Coronary artery (tissue), 2 donors: ENCODE measurements around the gene TIGD1.

ENCODE experiments used
- DNase-seq: peaks from one replicate; pipeline ENCODE4 v3.0.0-alpha.2; 2017; ENCODE audit warnings: low spot score
- H3K27ac ChIP-seq, 2 donors: fragments of 200-600 bp; sonication (generic); one replicate each; pipeline ENCODE4 v1.5.1; 2016 to 2019
- H3K4me3 ChIP-seq: fragments of 200-600 bp; sonication (generic); 2 replicates; pipeline ENCODE4 v1.5.1; 2016; ENCODE audit warnings: mild to moderate bottlenecking, moderate library complexity
- TF ChIP-seq, protein P1 (sequence below): fragments of 200-600 bp; sonication (generic); IDR thresholded peaks from one replicate; pipeline ENCODE4 v1.5.1; 2019; ENCODE audit warnings: antibody characterized with exemption

The TIGD1 gene

DNA sequence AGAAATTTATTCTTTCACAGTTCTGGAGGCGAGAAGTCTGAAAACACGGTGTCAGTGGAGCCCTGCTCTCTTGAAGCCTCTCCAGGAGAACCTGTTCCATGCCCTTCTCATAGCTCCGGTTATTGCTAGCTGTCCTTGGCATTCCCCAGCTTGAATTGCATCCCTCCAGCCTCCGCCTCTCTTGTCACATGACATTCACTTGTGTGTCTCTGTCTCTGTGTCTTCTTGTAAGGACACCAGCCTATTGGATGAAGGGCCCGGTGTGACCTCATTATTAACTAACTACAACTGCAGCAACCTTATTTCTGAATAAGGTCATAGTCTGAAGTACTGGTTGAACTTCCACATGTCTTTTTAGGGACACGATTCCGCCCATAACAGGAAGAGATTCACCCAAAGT, 34.7 kb downstream of the TIGD1 start:
- no peak overlapping the region for H3K27ac ChIP-seq
- H3K4me3 ChIP-seq = no peak overlapping the region
- DNase-seq = no peak
- TF ChIP-seq, protein P1, sequence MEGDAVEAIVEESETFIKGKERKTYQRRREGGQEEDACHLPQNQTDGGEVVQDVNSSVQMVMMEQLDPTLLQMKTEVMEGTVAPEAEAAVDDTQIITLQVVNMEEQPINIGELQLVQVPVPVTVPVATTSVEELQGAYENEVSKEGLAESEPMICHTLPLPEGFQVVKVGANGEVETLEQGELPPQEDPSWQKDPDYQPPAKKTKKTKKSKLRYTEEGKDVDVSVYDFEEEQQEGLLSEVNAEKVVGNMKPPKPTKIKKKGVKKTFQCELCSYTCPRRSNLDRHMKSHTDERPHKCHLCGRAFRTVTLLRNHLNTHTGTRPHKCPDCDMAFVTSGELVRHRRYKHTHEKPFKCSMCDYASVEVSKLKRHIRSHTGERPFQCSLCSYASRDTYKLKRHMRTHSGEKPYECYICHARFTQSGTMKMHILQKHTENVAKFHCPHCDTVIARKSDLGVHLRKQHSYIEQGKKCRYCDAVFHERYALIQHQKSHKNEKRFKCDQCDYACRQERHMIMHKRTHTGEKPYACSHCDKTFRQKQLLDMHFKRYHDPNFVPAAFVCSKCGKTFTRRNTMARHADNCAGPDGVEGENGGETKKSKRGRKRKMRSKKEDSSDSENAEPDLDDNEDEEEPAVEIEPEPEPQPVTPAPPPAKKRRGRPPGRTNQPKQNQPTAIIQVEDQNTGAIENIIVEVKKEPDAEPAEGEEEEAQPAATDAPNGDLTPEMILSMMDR = no peak

DNA sequence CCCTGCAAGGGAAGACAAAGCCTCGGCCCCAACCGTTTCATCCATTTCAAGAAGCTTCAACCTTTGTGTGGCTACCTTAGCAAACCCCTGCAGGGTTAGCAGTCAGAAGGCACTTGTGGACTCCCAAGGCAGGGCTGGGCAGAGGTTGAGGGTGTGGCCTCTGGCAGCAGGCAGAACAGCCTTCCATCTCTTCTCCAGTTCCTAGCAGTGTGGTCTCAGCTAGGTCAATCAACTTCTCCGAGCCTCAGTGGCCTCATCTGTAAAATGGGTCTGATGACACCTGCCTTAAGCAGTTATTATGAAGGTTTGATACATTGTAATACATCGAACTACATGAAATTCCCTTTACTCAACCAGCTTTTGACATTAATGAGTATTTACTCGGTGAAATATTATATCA, 37.0 kb downstream of the TIGD1 start:
- Histone ChIP-seq H3K27ac (no peak overlapping the region), H3K4me3 (no peak overlapping the region)
- TF ChIP-seq, protein P1 = no peak
- no peak for DNase-seq

DNA sequence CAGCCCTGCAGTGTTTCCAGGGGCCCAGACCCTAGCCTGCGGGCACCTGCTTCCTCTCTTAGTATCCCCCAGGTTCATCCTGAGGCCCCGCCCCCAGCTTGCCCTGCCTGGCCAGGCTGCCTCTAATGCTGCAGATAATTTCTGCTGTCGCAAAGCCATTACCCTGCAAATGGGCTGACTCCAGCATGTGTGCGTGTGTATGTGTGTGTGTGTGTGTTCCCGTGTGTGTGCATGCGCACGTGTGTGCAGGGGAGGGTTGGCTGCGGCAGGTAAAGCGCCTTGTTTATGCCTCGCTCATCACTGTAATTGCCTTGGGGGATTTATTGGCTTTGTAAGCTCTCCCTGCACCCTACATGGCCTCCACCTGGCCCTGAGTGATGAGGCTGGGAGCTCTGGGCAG, 37.8 kb downstream of the TIGD1 start:
- Histone ChIP-seq H3K4me3 (no peak overlapping the region), H3K27ac (no peak overlapping the region)
- TF ChIP-seq, protein P1 = no peak
- no peak for DNase-seq

DNA sequence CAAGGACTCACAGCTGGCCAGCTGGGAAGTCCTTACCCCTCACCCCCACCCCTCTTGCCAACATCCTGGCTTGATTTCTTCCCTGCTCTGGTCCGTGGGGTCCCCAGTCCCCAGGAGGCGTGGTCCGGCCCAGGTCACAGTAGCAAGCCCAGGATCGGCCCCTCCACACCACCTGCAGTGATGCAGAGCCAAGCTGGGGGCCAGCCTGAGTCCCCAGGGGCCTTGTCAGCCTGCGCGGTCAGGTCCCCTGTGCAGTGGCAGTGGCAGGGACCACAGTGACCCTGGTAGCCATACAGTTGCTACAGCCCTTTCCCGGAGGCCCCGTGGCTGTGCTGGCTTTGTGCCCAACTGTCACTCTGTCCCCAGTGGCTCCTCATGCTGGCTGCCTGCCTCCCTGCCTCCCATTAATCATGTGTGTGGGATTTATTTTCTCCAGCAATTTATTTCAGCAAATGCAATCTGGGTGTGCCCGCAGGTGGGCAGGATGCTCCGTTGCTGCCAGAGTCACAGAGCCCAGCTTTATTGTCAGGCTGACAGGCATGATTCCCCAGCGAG, 38.9 kb downstream of the TIGD1 start:
- Histone ChIP-seq H3K27ac (no peak overlapping the region), H3K4me3 (no peak overlapping the region)
- no peak for DNase-seq
- TF ChIP-seq, protein P1 = no peak

DNA sequence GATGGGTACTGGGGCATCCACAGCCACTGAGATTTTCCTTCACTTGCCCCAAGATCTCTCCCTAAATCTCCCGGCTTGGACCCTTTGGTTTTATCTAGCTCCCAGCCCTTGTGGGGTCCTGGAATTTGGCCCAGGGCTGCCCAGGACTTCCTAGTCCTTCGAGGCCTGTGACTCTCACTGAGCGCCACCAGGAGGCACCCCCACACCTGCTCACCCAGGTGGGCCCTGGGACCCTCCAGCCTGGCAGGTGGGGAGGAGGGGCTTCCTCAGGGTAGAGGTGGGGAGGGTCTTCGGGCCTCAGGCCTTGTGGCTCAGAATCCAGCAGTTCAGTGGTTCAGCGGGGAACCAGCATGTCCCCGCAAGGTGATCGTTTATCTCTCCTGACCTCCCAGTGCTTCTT, 42.1 kb downstream of the TIGD1 start:
- H3K4me3 ChIP-seq = no peak overlapping the region
- TF ChIP-seq, protein P1 = no peak

DNA sequence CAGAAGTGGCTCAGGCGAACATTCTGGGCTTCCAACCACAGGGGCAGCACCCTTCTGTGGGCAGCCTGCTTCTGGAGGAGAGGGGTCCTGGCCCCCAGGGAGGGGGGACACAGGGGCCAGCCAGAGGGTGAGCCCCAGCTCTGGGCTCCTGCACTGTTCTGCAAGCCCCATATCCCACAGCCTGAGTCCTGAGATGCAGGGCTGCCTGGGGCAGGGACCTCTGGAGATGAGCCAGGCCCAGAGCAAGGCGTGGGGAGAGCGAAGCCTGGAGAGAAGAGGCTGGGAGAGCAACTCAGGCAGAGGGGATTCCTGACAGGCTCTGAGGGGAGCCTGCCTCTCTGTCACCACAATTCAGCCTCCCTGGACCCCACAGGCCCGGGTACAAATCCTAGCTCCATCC, 43.6 kb downstream of the TIGD1 start:
- Histone ChIP-seq H3K27ac (no peak overlapping the region), H3K4me3 (no peak overlapping the region)
- TF ChIP-seq, protein P1 = no peak
- DNase-seq = no peak

More for the DNA sequence above, 42.1 kb downstream of the TIGD1 start:
- no peak for DNase-seq
- H3K27ac ChIP-seq = no peak overlapping the region

DNA sequence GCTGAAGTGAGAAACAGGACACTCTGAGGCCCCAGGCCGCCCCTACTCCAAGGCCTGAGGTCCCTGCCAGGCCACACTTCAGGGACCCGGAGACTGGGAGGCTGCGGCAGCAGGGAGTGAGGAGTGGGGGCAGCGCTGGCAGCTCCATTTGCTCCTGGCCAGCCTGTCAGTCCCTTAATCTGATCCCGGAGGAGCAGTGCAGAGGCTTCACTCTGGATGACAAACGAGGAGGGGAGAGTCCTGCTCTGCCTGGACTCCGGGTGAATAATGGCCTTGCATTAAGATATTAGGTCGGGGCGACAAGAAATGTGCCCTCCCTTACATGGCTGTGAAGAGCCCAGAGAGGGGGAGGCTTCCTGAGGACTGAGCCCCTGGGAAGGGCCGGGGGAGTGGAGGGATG, 44.5 kb downstream of the TIGD1 start:
- TF ChIP-seq, protein P1 = no peak
- no peak for DNase-seq

More for the DNA sequence above, 44.5 kb downstream of the TIGD1 start:
- Histone ChIP-seq H3K4me3 (no peak overlapping the region), H3K27ac (no peak overlapping the region)
